Kidney epithelial cell (primary cell): ENCODE results near the gene PLS3. TPM values are rescaled to one million over a fixed set of nuclear protein-coding genes. Genes with fewer than 3 reads are reported as not detected.

ENCODE experiments used
- DNase-seq: peaks from one replicate; pipeline ENCODE4 v3.0.0-alpha.2; 2010; ENCODE audit warnings: low read depth
- H3K27me3 ChIP-seq: 2 replicates; pipeline ENCODE4 v1.6.0; 2011; ENCODE audit warnings: low read length; ENCODE audit not compliant: control insufficient read depth, insufficient read depth
- H3K36me3 ChIP-seq: 2 replicates; pipeline ENCODE4 v1.5.1; 2011; ENCODE audit warnings: low read length; ENCODE audit not compliant: control insufficient read depth, insufficient read depth
- H3K4me3 ChIP-seq: 2 replicates; pipeline ENCODE4 v1.5.1; 2011; ENCODE audit warnings: low read depth, mild to moderate bottlenecking, control low read depth, low read length
- total RNA-seq: library from RNA; depleted of rRNA; stranded (reverse); fragments of >200 nt; gene quantifications from 2 replicates; pipeline ENCODE4 v1.2.3, GENCODE V29; 2015
- TF ChIP-seq, protein P1 (sequence below): IDR thresholded peaks from 2 replicates; pipeline ENCODE4 v1.5.1; 2011; ENCODE audit warnings: mild to moderate bottlenecking, moderate library complexity, low read length, control low read depth, inconsistent platforms; ENCODE audit not compliant: insufficient read depth, poor library complexity, severe bottlenecking

Gene PLS3
- total RNA-seq, 1 donor from 2014 or later, result 79.6 TPM

DNA sequence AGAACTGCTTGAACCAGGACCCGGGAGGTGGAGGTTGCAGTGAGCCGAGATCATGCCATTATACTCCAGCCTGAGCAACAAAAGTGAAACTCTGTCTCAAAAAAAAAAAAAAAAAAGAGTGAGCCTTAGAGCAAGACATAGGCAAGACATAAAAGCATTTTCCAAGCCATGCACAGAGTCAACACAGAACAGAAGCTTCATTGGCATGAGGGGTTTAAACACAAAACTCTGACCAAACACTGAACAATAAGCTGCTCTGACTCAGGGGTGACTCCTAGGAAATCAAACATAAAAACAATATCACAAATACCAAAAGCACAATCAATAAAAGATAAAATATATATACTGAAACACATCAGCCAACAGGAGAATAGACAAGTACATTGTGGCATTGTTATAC, 136.8 kb downstream of the PLS3 start:
- DNase-seq, result no peak
- Histone ChIP-seq H3K4me3 (no peak overlapping the region), H3K36me3 (no peaks in the 10 kb centered on the region), H3K27me3 (peaks cover 6% of the 10 kb centered on the region)
- TF ChIP-seq, protein P1, sequence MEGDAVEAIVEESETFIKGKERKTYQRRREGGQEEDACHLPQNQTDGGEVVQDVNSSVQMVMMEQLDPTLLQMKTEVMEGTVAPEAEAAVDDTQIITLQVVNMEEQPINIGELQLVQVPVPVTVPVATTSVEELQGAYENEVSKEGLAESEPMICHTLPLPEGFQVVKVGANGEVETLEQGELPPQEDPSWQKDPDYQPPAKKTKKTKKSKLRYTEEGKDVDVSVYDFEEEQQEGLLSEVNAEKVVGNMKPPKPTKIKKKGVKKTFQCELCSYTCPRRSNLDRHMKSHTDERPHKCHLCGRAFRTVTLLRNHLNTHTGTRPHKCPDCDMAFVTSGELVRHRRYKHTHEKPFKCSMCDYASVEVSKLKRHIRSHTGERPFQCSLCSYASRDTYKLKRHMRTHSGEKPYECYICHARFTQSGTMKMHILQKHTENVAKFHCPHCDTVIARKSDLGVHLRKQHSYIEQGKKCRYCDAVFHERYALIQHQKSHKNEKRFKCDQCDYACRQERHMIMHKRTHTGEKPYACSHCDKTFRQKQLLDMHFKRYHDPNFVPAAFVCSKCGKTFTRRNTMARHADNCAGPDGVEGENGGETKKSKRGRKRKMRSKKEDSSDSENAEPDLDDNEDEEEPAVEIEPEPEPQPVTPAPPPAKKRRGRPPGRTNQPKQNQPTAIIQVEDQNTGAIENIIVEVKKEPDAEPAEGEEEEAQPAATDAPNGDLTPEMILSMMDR, result no peak
